K562 (cell line): ENCODE data around the gene KCNK7. TPM values are rescaled to one million over a fixed set of nuclear protein-coding genes. Genes with fewer than 3 reads are reported as not detected.

ENCODE experiments used
- CCAR2 ChIP-seq: fragments of 200-400 bp; formaldehyde crosslinking; IDR thresholded peaks from 2 replicates; pipeline ENCODE4 v1.6.1; 2017; ENCODE audit warnings: mild to moderate bottlenecking, low read depth, low read length
- ETV5 ChIP-seq: sonication (generic); formaldehyde crosslinking; IDR thresholded peaks from 2 replicates; pipeline ENCODE4 v1.4.0; 2020; ENCODE audit warnings: low read depth, mild to moderate bottlenecking, missing genetic modification reagents
- FIP1L1 ChIP-seq: fragments of 200-400 bp; formaldehyde crosslinking; IDR thresholded peaks from 2 replicates; pipeline ENCODE4 v1.6.1; 2018; ENCODE audit warnings: mild to moderate bottlenecking, low read depth, low read length; ENCODE audit not compliant: poor library complexity, severe bottlenecking
- GABPB2 ChIP-seq: fragments of 250-450 bp; sonication (Bioruptor Pico); conservative IDR thresholded peaks from 2 replicates; pipeline ENCODE4 v1.5.1; 2021; ENCODE audit warnings: mild to moderate bottlenecking
- KDM1A ChIP-seq, 2 experiments: fragments of 450-650 bp; IDR thresholded peaks; 2 replicates each; pipeline ENCODE4 v1.6.1; 2016; ENCODE audit warnings: mild to moderate bottlenecking in 2 of 2
- NCOR1 ChIP-seq: fragments of 450-650 bp; IDR thresholded peaks from 2 replicates; pipeline ENCODE4 v1.6.1; 2016; ENCODE audit warnings: mild to moderate bottlenecking, moderate library complexity
- NFE2 ChIP-seq: IDR thresholded peaks from 2 replicates; pipeline ENCODE4 v1.6.1; 2014; ENCODE audit warnings: antibody characterized with exemption, low read depth
- NRF1 ChIP-seq, 2 experiments: fragments of 450-650 bp; IDR thresholded peaks in 1 of 2; conservative IDR thresholded peaks in 1 of 2; 2 replicates each; pipeline ENCODE4 v1.6.1; 2014; ENCODE audit warnings: mild to moderate bottlenecking in 2 of 2
- PCBP1 ChIP-seq: fragments of 200-400 bp; formaldehyde crosslinking; IDR thresholded peaks from 2 replicates; pipeline ENCODE4 v1.6.1; 2018; ENCODE audit warnings: mild to moderate bottlenecking, low read depth, low read length; ENCODE audit not compliant: poor library complexity, severe bottlenecking
- RBM14 ChIP-seq: fragments of 200-400 bp; formaldehyde crosslinking; IDR thresholded peaks from 2 replicates; pipeline ENCODE4 v1.6.1; 2018; ENCODE audit warnings: low read depth, mild to moderate bottlenecking, low read length, moderate library complexity, borderline replicate concordance; ENCODE audit not compliant: insufficient read depth
- SRF ChIP-seq, 2 experiments: fragments of 250-450, 450-650 bp in 1 of 2; sonication (Bioruptor Pico) in 1 of 2; sonication (generic) in 1 of 2; formaldehyde crosslinking; IDR thresholded peaks; 2 replicates each; pipeline versions ENCODE4 v1.5.0 to v1.5.1; 2020 to 2022; ENCODE audit warnings: mild to moderate bottlenecking in 1 of 2, missing genetic modification reagents in 1 of 2
- ZNF778 ChIP-seq: fragments of 450-650 bp; formaldehyde crosslinking; IDR thresholded peaks from 2 replicates; pipeline ENCODE4 v1.4.0; 2020; ENCODE audit warnings: mild to moderate bottlenecking, moderate library complexity
- polyA plus RNA-seq, 8 experiments: library from polyadenylated mRNA; depleted of rRNA in 4 of 8; stranded (reverse) in 5 of 8; unstranded in 3 of 8; fragments of >200 nt; fragmentation: Nextera tagmentation in 2 of 8; fragmentation: Illumina TruSeq in 1 of 8; extraction: Ambion mirVana in 2 of 8; extraction: Trizol in 1 of 8; gene quantifications; 2 replicates each; pipeline versions ENCODE4 v1.2.1 to v1.2.3, GENCODE V29; 2011 to 2014; ENCODE audit warnings: inconsistent platforms in 1 of 8, missing spikeins in 1 of 8
- total RNA-seq, 7 experiments: library from RNA; depleted of rRNA in 6 of 7; stranded (reverse); fragments of >200 nt in 6 of 7; fragmentation: Illumina TruSeq in 2 of 7; extraction: Trizol in 2 of 7; gene quantifications; 2 replicates each; pipeline versions ENCODE4 v1.2.1 to v1.2.3, GENCODE V29; 2011 to 2021; ENCODE audit warnings: low replicate concordance in 1 of 7
- TF ChIP-seq, protein P1 (sequence below), 2 experiments: fragments of 450-650 bp in 1 of 2; sonication (generic) in 1 of 2; formaldehyde crosslinking in 1 of 2; IDR thresholded peaks in 1 of 2; conservative IDR thresholded peaks in 1 of 2; 2 replicates each; pipeline versions ENCODE4 v1.6.1 to v1.8.1; 2016 to 2023; ENCODE audit warnings: mild to moderate bottlenecking in 2 of 2, moderate library complexity in 2 of 2, inconsistent platforms in 1 of 2, missing genetic modification reagents in 1 of 2
- TF ChIP-seq, protein P2 (sequence below): fragments of 250-450 bp; sonication (Bioruptor Pico); IDR thresholded peaks from 2 replicates; pipeline ENCODE4 v1.4.0; 2020
- TF ChIP-seq, protein P3 (sequence below): fragments of 250-450 bp; sonication (Bioruptor Pico); IDR thresholded peaks from 2 replicates; pipeline ENCODE4 v1.5.0; 2021
- TF ChIP-seq, protein P4 (sequence below): fragments of 250-450 bp; sonication (Bioruptor Pico); IDR thresholded peaks from 2 replicates; pipeline ENCODE4 v1.8.0; 2021; ENCODE audit warnings: moderate library complexity, mild to moderate bottlenecking, inconsistent platforms
- TF ChIP-seq, protein P5 (sequence below), 2 experiments: fragments of 450-650 bp; conservative IDR thresholded peaks; 2 replicates each; pipeline ENCODE4 v1.6.1; 2017; ENCODE audit warnings: mild to moderate bottlenecking in 2 of 2, moderate library complexity in 2 of 2
- TF ChIP-seq, protein P6 (sequence below): sonication (generic); formaldehyde crosslinking; IDR thresholded peaks from 2 replicates; pipeline ENCODE4 v1.9.0; 2022; ENCODE audit warnings: mild to moderate bottlenecking, missing genetic modification reagents

KCNK7 gene
- total and polyA plus RNA-seq, 9 of the 15 experiments (the other 6 are each of a cell fraction or from before 2014, with no cell fraction given): 0.07 to 0.40 TPM; not detected in 7

DNA sequence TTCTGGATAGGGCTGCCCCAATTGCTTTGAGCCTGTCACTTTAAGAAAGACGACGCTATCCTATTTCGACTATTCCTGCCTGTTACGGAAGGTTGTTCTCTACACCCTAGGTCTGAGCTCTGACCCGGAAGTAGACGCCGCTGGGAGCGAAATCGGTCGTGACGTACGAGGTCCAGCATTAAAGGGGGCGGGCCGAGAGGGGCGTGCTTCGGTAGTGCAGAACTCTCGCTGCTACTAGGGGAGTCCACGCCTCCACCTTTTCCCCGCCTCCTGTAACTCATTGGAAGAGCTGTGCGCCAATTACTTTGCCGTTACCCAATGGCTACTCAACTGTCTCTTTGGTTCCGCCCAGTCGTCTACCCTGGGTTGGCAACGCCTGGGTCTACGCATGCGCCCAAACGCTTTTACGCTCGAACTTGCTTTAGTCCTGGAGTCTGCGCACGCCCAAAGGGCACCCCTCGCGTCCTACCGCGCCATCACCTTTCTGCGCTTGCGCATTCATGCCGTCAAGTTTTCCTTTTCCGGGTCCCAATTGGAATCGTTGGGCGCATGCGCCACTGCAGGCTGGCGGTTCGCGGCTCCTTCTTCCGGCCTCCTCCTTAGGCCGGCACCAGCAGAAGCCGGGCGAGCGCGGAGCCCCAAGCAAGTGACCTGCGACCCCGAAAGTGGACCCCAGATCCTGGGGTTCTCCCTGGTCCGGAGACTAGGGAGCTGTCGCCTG lies 19.8 kb upstream of the KCNK7 start, which contains the start of gene PCNX3 (continued):
- TF ChIP-seq, protein P1, sequence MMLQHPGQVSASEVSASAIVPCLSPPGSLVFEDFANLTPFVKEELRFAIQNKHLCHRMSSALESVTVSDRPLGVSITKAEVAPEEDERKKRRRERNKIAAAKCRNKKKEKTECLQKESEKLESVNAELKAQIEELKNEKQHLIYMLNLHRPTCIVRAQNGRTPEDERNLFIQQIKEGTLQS (IDR thresholded peaks at IDR 0.05): no peak
- TF ChIP-seq, protein P1 (CRISPR knock-in tag; conservative IDR thresholded peaks at IDR 0.05): no peak
- 0 out of 4 replicates have a peak, but pooled peaks of 1 of the 2 experiments have one; percentile 68 for TF ChIP-seq SRF (CRISPR knock-in tag; IDR thresholded peaks at IDR 0.05)
- TF ChIP-seq, protein P2, sequence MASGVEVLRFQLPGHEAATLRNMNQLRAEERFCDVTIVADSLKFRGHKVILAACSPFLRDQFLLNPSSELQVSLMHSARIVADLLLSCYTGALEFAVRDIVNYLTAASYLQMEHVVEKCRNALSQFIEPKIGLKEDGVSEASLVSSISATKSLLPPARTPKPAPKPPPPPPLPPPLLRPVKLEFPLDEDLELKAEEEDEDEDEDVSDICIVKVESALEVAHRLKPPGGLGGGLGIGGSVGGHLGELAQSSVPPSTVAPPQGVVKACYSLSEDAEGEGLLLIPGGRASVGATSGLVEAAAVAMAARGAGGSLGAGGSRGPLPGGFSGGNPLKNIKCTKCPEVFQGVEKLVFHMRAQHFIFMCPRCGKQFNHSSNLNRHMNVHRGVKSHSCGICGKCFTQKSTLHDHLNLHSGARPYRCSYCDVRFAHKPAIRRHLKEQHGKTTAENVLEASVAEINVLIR (CRISPR knock-in tag): peak; percentile 85
- TF ChIP-seq, protein P3, sequence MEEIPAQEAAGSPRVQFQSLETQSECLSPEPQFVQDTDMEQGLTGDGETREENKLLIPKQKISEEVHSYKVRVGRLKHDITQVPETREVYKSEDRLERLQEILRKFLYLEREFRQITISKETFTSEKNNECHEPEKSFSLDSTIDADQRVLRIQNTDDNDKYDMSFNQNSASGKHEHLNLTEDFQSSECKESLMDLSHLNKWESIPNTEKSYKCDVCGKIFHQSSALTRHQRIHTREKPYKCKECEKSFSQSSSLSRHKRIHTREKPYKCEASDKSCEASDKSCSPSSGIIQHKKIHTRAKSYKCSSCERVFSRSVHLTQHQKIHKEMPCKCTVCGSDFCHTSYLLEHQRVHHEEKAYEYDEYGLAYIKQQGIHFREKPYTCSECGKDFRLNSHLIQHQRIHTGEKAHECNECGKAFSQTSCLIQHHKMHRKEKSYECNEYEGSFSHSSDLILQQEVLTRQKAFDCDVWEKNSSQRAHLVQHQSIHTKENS (CRISPR knock-in tag): no peak
- no peak for TF ChIP-seq NCOR1
- TF ChIP-seq ZNF778 (CRISPR knock-in tag): no peak
- peak; percentile 100 for TF ChIP-seq NRF1 (conservative IDR thresholded peaks at IDR 0.05 in 1 of 2, IDR thresholded peaks at IDR 0.05 in 1 of 2)
- TF ChIP-seq, protein P4, sequence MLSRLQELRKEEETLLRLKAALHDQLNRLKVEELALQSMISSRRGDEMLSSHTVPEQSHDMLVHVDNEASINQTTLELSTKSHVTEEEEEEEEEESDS: no peak
- no peak for TF ChIP-seq CCAR2
- TF ChIP-seq, protein P5, sequence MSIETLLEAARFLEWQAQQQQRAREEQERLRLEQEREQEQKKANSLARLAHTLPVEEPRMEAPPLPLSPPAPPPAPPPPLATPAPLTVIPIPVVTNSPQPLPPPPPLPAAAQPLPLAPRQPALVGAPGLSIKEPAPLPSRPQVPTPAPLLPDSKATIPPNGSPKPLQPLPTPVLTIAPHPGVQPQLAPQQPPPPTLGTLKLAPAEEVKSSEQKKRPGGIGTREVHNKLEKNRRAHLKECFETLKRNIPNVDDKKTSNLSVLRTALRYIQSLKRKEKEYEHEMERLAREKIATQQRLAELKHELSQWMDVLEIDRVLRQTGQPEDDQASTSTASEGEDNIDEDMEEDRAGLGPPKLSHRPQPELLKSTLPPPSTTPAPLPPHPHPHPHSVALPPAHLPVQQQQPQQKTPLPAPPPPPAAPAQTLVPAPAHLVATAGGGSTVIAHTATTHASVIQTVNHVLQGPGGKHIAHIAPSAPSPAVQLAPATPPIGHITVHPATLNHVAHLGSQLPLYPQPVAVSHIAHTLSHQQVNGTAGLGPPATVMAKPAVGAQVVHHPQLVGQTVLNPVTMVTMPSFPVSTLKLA (conservative IDR thresholded peaks at IDR 0.05): peak; percentile 78 to 87
- no peak for TF ChIP-seq GABPB2 (CRISPR knock-in tag)
- TF ChIP-seq, protein P6, sequence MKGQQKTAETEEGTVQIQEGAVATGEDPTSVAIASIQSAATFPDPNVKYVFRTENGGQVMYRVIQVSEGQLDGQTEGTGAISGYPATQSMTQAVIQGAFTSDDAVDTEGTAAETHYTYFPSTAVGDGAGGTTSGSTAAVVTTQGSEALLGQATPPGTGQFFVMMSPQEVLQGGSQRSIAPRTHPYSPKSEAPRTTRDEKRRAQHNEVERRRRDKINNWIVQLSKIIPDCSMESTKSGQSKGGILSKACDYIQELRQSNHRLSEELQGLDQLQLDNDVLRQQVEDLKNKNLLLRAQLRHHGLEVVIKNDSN (CRISPR knock-in tag): no peak
- TF ChIP-seq RBM14: no peak
- TF ChIP-seq ETV5: peak; percentile 45; the same call in 1 of the 2 replicates
- no peak for TF ChIP-seq KDM1A (IDR thresholded peaks at IDR 0.05)
- TF ChIP-seq PCBP1: no peak
- TF ChIP-seq NFE2: 0 out of 2 replicates have a peak, but pooled peaks have one; percentile 25
- no peak for TF ChIP-seq FIP1L1
